B cell (primary cell): ENCODE measurements around the gene NRXN2. TPM values are rescaled to one million over a fixed set of nuclear protein-coding genes. Genes with fewer than 3 reads are reported as not detected.

Experiments used
- ATAC-seq: fragments of 200-7000 bp; cut with Tn5 transposase; one replicate; pipeline ENCODE4 v1.10.0; 2021; ENCODE audit warnings: low read depth, mild to moderate bottlenecking, moderate number of reproducible peaks, moderate library complexity
- CTCF ChIA-PET: fragments of 350-600 bp; sonication (Branson Sonifier 250); formaldehyde crosslinking; loops from one replicate; lab custom pipeline; 2021; ENCODE audit warnings: antibody characterized with exemption, inconsistent platforms; lab: Charles Lee
- POLR2A ChIA-PET: fragments of 350-600 bp; sonication (Branson Sonifier 250); formaldehyde crosslinking; loops from one replicate; lab custom pipeline; 2021; ENCODE audit warnings: antibody characterized with exemption; lab: Charles Lee
- DNase-seq: peaks from one replicate; pipeline ENCODE4 v3.0.0; 2013
- H2AFZ ChIP-seq: 2 replicates; pipeline ENCODE4 v1.6.1; 2012; ENCODE audit warnings: mild to moderate bottlenecking, low read depth, low read length; ENCODE audit not compliant: insufficient read depth, poor library complexity, severe bottlenecking
- H3K27ac ChIP-seq, 2 donors: 1 replicate in 1 of 2; 2 replicates in 1 of 2; pipeline ENCODE4 v1.5.1; 2012 to 2013; ENCODE audit warnings: low read length in 2 of 2, mild to moderate bottlenecking in 2 of 2, moderate library complexity in 1 of 2
- H3K27me3 ChIP-seq, 4 experiments: fragments of 200-600 bp in 1 of 4; sonication (generic) in 1 of 4; replicated peaks in 1 of 4; 1 replicate in 2 of 4; 2 replicates in 2 of 4; pipeline versions ENCODE4 v1.6.1 to v1.7.0; 2013 to 2016; ENCODE audit warnings: low read length in 3 of 4, mild to moderate bottlenecking in 2 of 4, mixed read lengths in 1 of 4, moderate library complexity in 1 of 4; ENCODE audit not compliant: insufficient read depth in 4 of 4, control insufficient read depth in 3 of 4; ENCODE audit errors: control extremely low read depth in 1 of 4
- H3K36me3 ChIP-seq, 2 experiments: replicated peaks in 1 of 2; 1 replicate in 1 of 2; 2 replicates in 1 of 2; pipeline versions ENCODE4 v1.6.1 to v1.7.1; 2013; ENCODE audit warnings: low read length in 1 of 2; ENCODE audit not compliant: insufficient read depth in 2 of 2, control insufficient read depth in 1 of 2; ENCODE audit errors: control extremely low read depth in 1 of 2, extremely low read depth in 1 of 2
- H3K4me1 ChIP-seq, 2 donors: fragments of 200-600 bp in 1 of 2; sonication (generic) in 1 of 2; 1 replicate in 1 of 2; 2 replicates in 1 of 2; pipeline versions ENCODE4 v1.5.1 to v1.6.1; 2013 to 2017; ENCODE audit warnings: low read length in 2 of 2; ENCODE audit not compliant: control insufficient read depth in 2 of 2, insufficient read depth in 2 of 2
- H3K4me2 ChIP-seq: replicated peaks from 2 replicates; pipeline ENCODE3; 2012; ENCODE audit warnings: mild to moderate bottlenecking, low read depth, low read length; ENCODE audit not compliant: poor library complexity, severe bottlenecking
- H3K4me3 ChIP-seq, 5 experiments: fragments of 200-600 bp in 1 of 5; sonication (generic) in 1 of 5; 1 replicate in 3 of 5; 2 replicates in 2 of 5; pipeline versions ENCODE4 v1.5.1 to v1.7.0; 2011 to 2016; ENCODE audit warnings: low read length in 4 of 5, mild to moderate bottlenecking in 4 of 5, low read depth in 2 of 5, control low read depth in 1 of 5, moderate library complexity in 1 of 5; ENCODE audit not compliant: insufficient read depth in 1 of 5; ENCODE audit errors: control extremely low read depth in 1 of 5, extremely low read depth in 1 of 5
- H3K79me2 ChIP-seq: fragments of 200-600 bp; sonication (generic); one replicate; pipeline ENCODE4 v1.6.0; 2016; ENCODE audit warnings: low read length; ENCODE audit not compliant: control insufficient read depth, insufficient read depth
- H3K9ac ChIP-seq: fragments of 200-600 bp; sonication (generic); 2 replicates; pipeline ENCODE4 v1.6.1; 2017; ENCODE audit warnings: mild to moderate bottlenecking, low read length, moderate library complexity
- H3K9me3 ChIP-seq, 3 donors: one replicate each; pipeline versions ENCODE4 v1.6.1 to v1.7.1; 2013; ENCODE audit warnings: low read length in 2 of 3; ENCODE audit not compliant: control insufficient read depth in 2 of 3, insufficient read depth in 1 of 3; ENCODE audit errors: control extremely low read depth in 1 of 3
- H4K20me1 ChIP-seq: 2 replicates; pipeline ENCODE4 v1.6.0; 2012; ENCODE audit warnings: mild to moderate bottlenecking, low read length; ENCODE audit not compliant: insufficient read depth, control insufficient read depth, poor library complexity, severe bottlenecking
- H3K27ac Mint-ChIP-seq: one replicate; pipeline ENCODE4 v1.8.0; 2021; ENCODE audit warnings: mixed read lengths
- H3K27me3 Mint-ChIP-seq: one replicate; pipeline ENCODE4 v1.8.0; 2021; ENCODE audit warnings: mixed read lengths
- H3K4me1 Mint-ChIP-seq: one replicate; pipeline ENCODE4 v1.8.0; 2021; ENCODE audit warnings: mixed read lengths
- H3K4me3 Mint-ChIP-seq: one replicate; pipeline ENCODE4 v1.8.0; 2021; ENCODE audit warnings: mixed read lengths
- H3K9me3 Mint-ChIP-seq: one replicate; pipeline ENCODE4 v1.8.0; 2022; ENCODE audit warnings: mixed read lengths; ENCODE audit not compliant: insufficient read depth
- EZH2 ChIP-seq: IDR thresholded peaks from 2 replicates; pipeline ENCODE4 v1.6.1; 2012; ENCODE audit warnings: borderline replicate concordance, low read depth, mild to moderate bottlenecking, moderate library complexity, low read length; ENCODE audit not compliant: insufficient read depth, poor library complexity, severe bottlenecking
- WGBS: methylation state at CpG from one replicate; pipeline ENCODE4 v1.1.5; 2013; ENCODE audit warnings: missing lambda C conversion rate; ENCODE audit not compliant: insufficient coverage; 5-methylcytosine and 5-hydroxymethylcytosine counted together
- intact Hi-C: fragments of 100-400 bp; cut with micrococcal nuclease; formaldehyde crosslinking; loops from one replicate; pipeline ENCODE4 v1.10.0; 2022
- polyA plus RNA-seq: library from polyadenylated mRNA; depleted of rRNA; stranded (reverse); fragments of >200 nt; gene quantifications from 2 replicates; pipeline ENCODE4 v1.2.3, GENCODE V29; 2012
- total RNA-seq, 2 donors: library from RNA; stranded (reverse); fragments of 120-200 nt in 1 of 2; gene quantifications; 1 replicate in 1 of 2; 2 replicates in 1 of 2; pipeline versions ENCODE4 v1.2.3 to v1.2.4, GENCODE V29; 2013 to 2022
- TF ChIP-seq, protein P1 (sequence below): fragments of 200-600 bp; IDR thresholded peaks from one replicate; pipeline ENCODE4 v1.8.0; 2022; ENCODE audit warnings: antibody characterized with exemption, mild to moderate bottlenecking

NRXN2 gene
- total and polyA plus RNA-seq, 2 donors (not counting 1 experiment from before 2014, with no cell fraction given): 0.01 to 0.52 TPM

DNA sequence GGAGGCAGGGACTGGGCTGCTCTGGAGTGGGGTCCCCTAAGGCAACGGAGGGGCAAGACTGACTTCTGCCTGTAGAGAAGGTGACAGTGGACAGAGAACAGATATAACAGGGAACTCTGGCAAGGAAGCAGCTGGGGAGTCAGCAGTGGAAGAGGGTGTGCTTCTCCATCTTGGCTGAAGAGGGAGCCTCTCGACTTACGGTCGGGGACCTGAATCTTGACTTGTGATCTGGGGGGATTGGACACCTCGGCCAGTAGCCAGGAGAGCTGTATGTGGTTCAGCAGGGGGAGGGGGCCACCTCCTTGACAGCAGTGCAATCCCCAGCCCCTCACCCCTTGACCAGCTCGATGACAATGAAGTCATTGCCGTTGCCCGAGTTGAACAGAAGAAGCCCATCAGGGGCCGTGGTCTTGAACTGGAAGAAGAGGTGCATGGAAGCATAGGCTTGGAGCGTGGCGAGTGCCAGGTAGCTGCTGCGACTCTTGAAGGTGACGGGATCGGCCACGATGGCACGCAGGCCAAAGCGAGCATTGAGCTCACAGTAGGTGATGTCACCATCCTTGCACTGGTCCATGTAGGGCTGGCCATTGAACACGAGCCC is 72.0 kb downstream of the NRXN2 start:
- Mint-ChIP-seq H3K4me3 (no peak overlapping the region), H3K9me3 (no peaks in the 10 kb centered on the region), H3K27me3 (peaks cover 14% of the 10 kb centered on the region), H3K27ac (no peak overlapping the region), H3K4me1 (peaks cover 26% of the 10 kb centered on the region)
- H3K4me2 ChIP-seq: no peak overlapping the region
- ATAC-seq (no peak), DNase-seq (peak; percentile 45)
- POLR2A ChIA-PET: interaction anchor here (0.5 kb wide), 1 partner anchor 58 kb away, joined by 3 read pairs; no protein-coding TSS in a partner anchor
- no peak overlapping the region for H3K4me3 ChIP-seq
- peaks cover 0 to 4% (median 0%) of the 10 kb centered on the region in 4 experiments for H3K27me3 ChIP-seq
- H4K20me1 ChIP-seq: no peaks in the 10 kb centered on the region
- no peak overlapping the region for H2AFZ ChIP-seq
- H3K79me2 ChIP-seq: no peaks in the 10 kb centered on the region
- H3K36me3 ChIP-seq: no peaks in the 10 kb centered on the region
- WGBS: 77% methylated on average over 17 of the region's 18 CpGs
- intact Hi-C loops: loop anchor here (10.0 kb wide), 1 partner anchor 446 kb away; the partner anchor contains the start of gene FERMT3
- peaks cover 17 to 31% of the 10 kb centered on the region in 2 donors for H3K4me1 ChIP-seq
- CTCF ChIA-PET: interaction anchor here (0.6 to 7.3 kb wide), 13 partner anchors 12 to 489 kb away, joined by 3 to 48 read pairs (median 4); partner anchors contain the start of genes PRDX5 and TRMT112
- TF ChIP-seq, protein P1, sequence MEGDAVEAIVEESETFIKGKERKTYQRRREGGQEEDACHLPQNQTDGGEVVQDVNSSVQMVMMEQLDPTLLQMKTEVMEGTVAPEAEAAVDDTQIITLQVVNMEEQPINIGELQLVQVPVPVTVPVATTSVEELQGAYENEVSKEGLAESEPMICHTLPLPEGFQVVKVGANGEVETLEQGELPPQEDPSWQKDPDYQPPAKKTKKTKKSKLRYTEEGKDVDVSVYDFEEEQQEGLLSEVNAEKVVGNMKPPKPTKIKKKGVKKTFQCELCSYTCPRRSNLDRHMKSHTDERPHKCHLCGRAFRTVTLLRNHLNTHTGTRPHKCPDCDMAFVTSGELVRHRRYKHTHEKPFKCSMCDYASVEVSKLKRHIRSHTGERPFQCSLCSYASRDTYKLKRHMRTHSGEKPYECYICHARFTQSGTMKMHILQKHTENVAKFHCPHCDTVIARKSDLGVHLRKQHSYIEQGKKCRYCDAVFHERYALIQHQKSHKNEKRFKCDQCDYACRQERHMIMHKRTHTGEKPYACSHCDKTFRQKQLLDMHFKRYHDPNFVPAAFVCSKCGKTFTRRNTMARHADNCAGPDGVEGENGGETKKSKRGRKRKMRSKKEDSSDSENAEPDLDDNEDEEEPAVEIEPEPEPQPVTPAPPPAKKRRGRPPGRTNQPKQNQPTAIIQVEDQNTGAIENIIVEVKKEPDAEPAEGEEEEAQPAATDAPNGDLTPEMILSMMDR: peak; percentile 46
- TF ChIP-seq EZH2: no peak
- H3K9me3 ChIP-seq: no peaks in the 10 kb centered on the region
- no peak overlapping the region for H3K9ac ChIP-seq
- H3K27ac ChIP-seq: no peak overlapping the region

DNA sequence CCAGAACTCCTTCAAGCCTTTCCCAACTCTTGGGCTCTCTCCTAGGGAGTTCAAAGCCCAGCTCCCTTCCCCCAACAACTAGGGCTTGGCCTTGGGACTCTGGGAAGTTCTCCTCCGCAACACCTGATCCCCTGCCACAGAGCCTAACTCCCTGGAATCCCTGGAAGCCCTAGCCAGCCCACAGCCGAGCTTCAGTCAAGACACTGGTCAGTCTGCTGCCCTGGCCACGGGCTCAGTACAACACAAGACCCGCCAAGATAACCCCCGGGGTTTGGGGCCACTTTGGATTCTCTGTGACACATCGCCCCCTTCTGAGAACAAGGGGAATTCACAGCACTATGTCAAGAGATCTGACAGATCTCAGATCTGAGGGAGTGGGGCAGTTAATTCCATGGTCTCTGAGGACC is 73.7 kb downstream of the NRXN2 start:
- CTCF ChIA-PET: interaction anchor here (1.2 to 7.3 kb wide), 7 partner anchors 10 to 445 kb away, joined by 4 to 48 read pairs (median 7); partner anchors contain the start of gene PRDX5
- Mint-ChIP-seq H3K4me1 (peaks cover 13% of the 10 kb centered on the region), H3K4me3 (no peak overlapping the region), H3K27ac (no peak overlapping the region), H3K9me3 (no peaks in the 10 kb centered on the region), H3K27me3 (peaks cover 30% of the 10 kb centered on the region)
- H3K27ac ChIP-seq: no peak overlapping the region
- H2AFZ ChIP-seq: no peak overlapping the region
- no peaks in the 10 kb centered on the region for H3K79me2 ChIP-seq
- DNase-seq (peak; percentile 44), ATAC-seq (no peak)
- H3K9ac ChIP-seq: no peak overlapping the region
- no peak for TF ChIP-seq EZH2
- TF ChIP-seq, protein P1: peak; percentile 43
- intact Hi-C loops: loop anchor here (1.0 kb wide), 2 partner anchors 96 to 332 kb away; partner anchors contain the start of gene TRMT112
- H3K4me2 ChIP-seq: no peak overlapping the region
- no peaks in the 10 kb centered on the region for H4K20me1 ChIP-seq
- WGBS: 23% methylated on average over 6 of the region's 6 CpGs
- H3K36me3 ChIP-seq: no peaks in the 10 kb centered on the region
- peaks cover 0 to 15% (median 5%) of the 10 kb centered on the region in 4 experiments for H3K27me3 ChIP-seq
- peaks cover 3 to 15% of the 10 kb centered on the region in 2 donors for H3K4me1 ChIP-seq
- POLR2A ChIA-PET: no interaction called here
- H3K4me3 ChIP-seq: no peak overlapping the region
- H3K9me3 ChIP-seq: no peaks in the 10 kb centered on the region
